NB4 (cell line): ENCODE measurements around the gene ZNF490.

Source experiments
- POLR2A ChIP-seq: IDR thresholded peaks from 2 replicates; pipeline ENCODE4 v1.6.1; 2011; ENCODE audit warnings: mild to moderate bottlenecking; ENCODE audit not compliant: insufficient read length; ENCODE audit errors: extremely low read depth
- TF ChIP-seq, protein P1 (sequence below): IDR thresholded peaks from one replicate; pipeline ENCODE4 v1.5.1; 2012; ENCODE audit warnings: low read depth, low read length
- TF ChIP-seq, protein P2 (sequence below): IDR thresholded peaks from 2 replicates; pipeline ENCODE4 v1.6.1; 2011; ENCODE audit warnings: low read depth, low read length

DNA sequence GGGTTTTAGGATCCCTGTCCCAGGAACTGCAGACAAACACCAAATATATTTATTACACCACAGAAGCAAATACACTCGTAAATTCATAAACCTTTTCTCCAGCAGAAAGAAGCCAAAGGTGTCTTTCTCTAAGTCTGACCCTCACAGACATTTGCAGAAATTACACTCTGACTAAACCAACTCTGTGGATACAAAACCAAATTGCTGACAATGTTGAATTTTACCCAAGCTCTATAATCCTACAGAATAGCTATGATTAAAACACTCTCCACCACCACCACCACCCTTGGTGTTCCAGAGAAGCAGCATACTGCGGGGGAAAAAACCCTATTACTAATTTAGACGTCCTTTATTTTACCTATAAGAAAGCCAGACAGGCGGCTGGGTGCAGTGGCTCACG is 64.5 kb downstream of the ZNF490 start:
- TF ChIP-seq, protein P1, sequence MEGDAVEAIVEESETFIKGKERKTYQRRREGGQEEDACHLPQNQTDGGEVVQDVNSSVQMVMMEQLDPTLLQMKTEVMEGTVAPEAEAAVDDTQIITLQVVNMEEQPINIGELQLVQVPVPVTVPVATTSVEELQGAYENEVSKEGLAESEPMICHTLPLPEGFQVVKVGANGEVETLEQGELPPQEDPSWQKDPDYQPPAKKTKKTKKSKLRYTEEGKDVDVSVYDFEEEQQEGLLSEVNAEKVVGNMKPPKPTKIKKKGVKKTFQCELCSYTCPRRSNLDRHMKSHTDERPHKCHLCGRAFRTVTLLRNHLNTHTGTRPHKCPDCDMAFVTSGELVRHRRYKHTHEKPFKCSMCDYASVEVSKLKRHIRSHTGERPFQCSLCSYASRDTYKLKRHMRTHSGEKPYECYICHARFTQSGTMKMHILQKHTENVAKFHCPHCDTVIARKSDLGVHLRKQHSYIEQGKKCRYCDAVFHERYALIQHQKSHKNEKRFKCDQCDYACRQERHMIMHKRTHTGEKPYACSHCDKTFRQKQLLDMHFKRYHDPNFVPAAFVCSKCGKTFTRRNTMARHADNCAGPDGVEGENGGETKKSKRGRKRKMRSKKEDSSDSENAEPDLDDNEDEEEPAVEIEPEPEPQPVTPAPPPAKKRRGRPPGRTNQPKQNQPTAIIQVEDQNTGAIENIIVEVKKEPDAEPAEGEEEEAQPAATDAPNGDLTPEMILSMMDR, result no peak
- no peak for TF ChIP-seq POLR2A
- TF ChIP-seq, protein P2, sequence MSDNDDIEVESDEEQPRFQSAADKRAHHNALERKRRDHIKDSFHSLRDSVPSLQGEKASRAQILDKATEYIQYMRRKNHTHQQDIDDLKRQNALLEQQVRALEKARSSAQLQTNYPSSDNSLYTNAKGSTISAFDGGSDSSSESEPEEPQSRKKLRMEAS, result no peak
